HG03135 (cell line): Measurements from ENCODE around the gene MADCAM1.

Experiments used
- ATAC-seq: cut with Tn5 transposase; IDR thresholded peaks from one replicate; pipeline ENCODE4 v1.9.1; 2021; ENCODE audit warnings: mild to moderate bottlenecking, moderate library complexity; ENCODE audit not compliant: unreplicated experiment

The MADCAM1 gene

GRCh38 chr19:531009-531752 is 34.9 kb downstream of the MADCAM1 start:
- peak; percentile 56 for ATAC-seq

GRCh38 chr19:531753-532560 is 35.7 kb downstream of the MADCAM1 start, which contains the start of gene CDC34:
CDC34 (plus strand) TSS chr19:531760; CDS start chr19:531932, 172 bp downstream.
- peak; percentile 29 for ATAC-seq

- ATAC-seq: no peak
These were observed 36.5 kb downstream of the MADCAM1 start for GRCh38 chr19:532561-533363.

- ATAC-seq: no peak
These were observed 37.2 kb downstream of the MADCAM1 start for GRCh38 chr19:533364-534058.

- ATAC-seq: no peak
These were observed 37.8 kb downstream of the MADCAM1 start for GRCh38 chr19:534088-534487.

GRCh38 chr19:535017-535835 is 38.9 kb downstream of the MADCAM1 start:
- ATAC-seq: no peak

- no peak for ATAC-seq
These were observed 40.0 kb downstream of the MADCAM1 start for GRCh38 chr19:536031-536880.

- ATAC-seq: no peak
These were observed 40.7 kb downstream of the MADCAM1 start for GRCh38 chr19:536881-537404.

- ATAC-seq: no peak
These were observed 42.5 kb downstream of the MADCAM1 start for GRCh38 chr19:538641-539428.

- no peak for ATAC-seq
These were observed 43.2 kb downstream of the MADCAM1 start for GRCh38 chr19:539429-540030.

GRCh38 chr19:540867-541637 is 44.8 kb downstream of the MADCAM1 start:
- no peak for ATAC-seq

- no peak for ATAC-seq
These were observed 45.4 kb downstream of the MADCAM1 start for GRCh38 chr19:541699-542098.

GRCh38 chr19:542173-542866 is 46.0 kb downstream of the MADCAM1 start:
- ATAC-seq: no peak

- ATAC-seq: no peak
These were observed 47.8 kb downstream of the MADCAM1 start, which contains the start of gene GZMM for GRCh38 chr19:543910-544608. GZMM (plus strand) TSS chr19:544053; CDS start chr19:544072, 19 bp downstream.

GRCh38 chr19:547117-547516 is 50.8 kb downstream of the MADCAM1 start:
- ATAC-seq: no peak
